OCI-LY1 (cell line): ENCODE results near the gene NUP98.

Experiments used
- CTCF ChIP-seq: fragments of 200-600 bp; sonication (generic), shearing (Covaris generic); IDR thresholded peaks from 2 replicates; pipeline ENCODE4 v1.5.1; 2017; ENCODE audit warnings: mild to moderate bottlenecking, antibody characterized with exemption, low read length, moderate library complexity, mixed read lengths
- EZH2 ChIP-seq: fragments of 200-600 bp; sonication (generic), shearing (Covaris generic); IDR thresholded peaks from 2 replicates; pipeline ENCODE4 v1.8.0; 2017; ENCODE audit warnings: borderline replicate concordance, mixed run types, mild to moderate bottlenecking, antibody characterized with exemption, low read length, moderate library complexity, mixed read lengths

DNA sequence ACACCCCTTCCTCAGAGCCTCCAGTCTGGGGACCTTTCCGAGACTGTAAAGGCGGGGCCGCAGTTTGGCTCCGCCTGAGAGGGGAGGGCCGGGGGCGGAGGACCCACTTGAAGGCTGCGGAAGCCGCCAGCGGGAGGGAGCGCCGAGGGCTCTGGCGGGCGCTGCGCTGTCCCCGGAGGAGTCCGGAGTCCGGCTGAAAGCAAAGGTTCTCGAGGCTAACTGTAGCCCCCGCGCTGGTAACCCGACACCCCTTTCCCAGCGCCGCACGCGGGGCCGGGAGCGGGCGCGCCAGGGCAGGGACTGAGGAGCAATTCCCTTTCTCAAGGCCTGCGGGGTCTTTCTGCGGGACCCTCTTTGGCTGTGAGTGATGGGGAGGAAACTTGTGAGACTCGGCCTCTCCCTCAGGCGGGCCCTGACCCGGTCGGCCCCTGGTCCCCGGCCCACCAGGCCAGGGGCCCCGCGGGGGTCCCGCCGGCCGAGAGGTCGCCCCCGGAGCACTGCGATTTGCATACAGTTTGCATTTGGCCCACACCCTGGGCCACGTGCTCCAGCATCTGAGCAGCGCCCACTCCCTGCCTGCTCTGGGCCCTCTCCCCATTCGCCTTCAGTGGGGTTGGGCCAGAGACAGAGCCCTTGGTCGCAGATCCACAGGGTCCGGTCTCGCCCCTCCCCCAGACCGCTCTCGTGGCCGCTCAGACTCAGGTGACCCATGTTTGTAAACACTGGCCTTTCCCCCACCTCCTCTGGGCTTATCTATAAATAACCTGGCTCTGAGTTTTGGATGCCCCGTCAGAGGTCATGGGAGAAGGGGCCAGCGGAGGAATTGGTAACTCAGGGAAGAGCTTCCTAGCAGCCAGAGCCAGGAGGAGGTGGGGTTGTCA lies 155.0 kb downstream of the NUP98 start:
- TF ChIP-seq CTCF (no peak), EZH2 (no peak)
